ENCODE data around the gene USP16. TPM values are rescaled to one million over a fixed set of nuclear protein-coding genes. Genes with fewer than 3 reads are reported as not detected.
"Not testable (repeated sequence)": the region's sequence is repeated elsewhere in the genome, so short reads cannot be mapped to it uniquely, and the experiment has no call there.

USP16 gene
- total RNA-seq, 2 experiments from 2014 or later = 34.3 to 37.1 TPM

DNA sequence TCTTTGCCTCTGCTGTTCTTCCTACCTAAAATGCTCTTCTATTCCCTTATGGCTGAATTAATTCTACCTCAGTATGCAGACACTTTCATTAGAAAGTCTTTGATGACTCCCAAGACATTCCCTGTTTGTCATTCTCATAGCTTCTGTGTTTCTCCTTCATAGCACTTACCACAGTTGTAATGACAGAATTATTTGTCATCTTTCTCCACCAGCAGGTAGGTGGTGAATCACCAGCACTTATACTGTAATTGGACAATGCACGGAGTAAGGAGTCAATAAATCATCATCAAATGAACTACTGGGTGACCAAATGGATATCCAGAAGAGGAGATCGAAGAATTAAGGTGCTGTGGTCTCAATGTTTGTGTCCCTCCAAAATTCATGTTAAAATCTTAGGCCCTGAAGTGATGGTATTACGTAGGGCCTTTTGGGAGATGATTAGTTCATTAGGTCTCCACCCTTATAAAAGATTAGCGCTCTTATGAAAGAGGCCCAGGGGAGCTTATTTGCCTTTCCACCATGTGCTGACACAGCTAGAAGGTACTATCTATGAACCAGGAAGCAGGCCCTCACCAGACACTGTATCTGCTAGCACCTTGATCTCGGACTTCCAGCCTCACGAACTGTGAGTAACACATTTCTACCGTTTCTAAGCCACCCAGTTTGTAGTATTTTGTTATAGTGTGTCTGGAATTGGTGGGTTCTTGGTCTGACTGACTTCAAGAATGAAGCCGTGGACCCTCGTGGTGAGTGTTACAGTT lies 51.4 kb downstream of the USP16 start:
- no peaks in the 10 kb centered on the region for H3K9me3 Mint-ChIP-seq
- no peak overlapping the region for H3K4me3 Mint-ChIP-seq
- CTCF ChIA-PET = interaction anchor here (1.0 to 1.5 kb wide), 2 partner anchors 83 to 121 kb away, joined by 4 read pairs; partner anchors contain the start of gene LTN1
- H3K27ac Mint-ChIP-seq = peak overlapping the region; percentile 90
- H3K27me3 Mint-ChIP-seq = no peaks in the 10 kb centered on the region
- POLR2A ChIA-PET = interaction anchor here (2.3 to 7.7 kb wide), 5 partner anchors 51 to 224 kb away, joined by 14 to 69 read pairs (median 32); partner anchors contain the start of genes BACH1, RWDD2B and USP16
- peaks cover 33% of the 10 kb centered on the region for H3K36me3 Mint-ChIP-seq (ENCODE audit: low read depth)
- no peak for DNase-seq
- peaks cover 72% of the 10 kb centered on the region for H3K4me1 Mint-ChIP-seq

DNA sequence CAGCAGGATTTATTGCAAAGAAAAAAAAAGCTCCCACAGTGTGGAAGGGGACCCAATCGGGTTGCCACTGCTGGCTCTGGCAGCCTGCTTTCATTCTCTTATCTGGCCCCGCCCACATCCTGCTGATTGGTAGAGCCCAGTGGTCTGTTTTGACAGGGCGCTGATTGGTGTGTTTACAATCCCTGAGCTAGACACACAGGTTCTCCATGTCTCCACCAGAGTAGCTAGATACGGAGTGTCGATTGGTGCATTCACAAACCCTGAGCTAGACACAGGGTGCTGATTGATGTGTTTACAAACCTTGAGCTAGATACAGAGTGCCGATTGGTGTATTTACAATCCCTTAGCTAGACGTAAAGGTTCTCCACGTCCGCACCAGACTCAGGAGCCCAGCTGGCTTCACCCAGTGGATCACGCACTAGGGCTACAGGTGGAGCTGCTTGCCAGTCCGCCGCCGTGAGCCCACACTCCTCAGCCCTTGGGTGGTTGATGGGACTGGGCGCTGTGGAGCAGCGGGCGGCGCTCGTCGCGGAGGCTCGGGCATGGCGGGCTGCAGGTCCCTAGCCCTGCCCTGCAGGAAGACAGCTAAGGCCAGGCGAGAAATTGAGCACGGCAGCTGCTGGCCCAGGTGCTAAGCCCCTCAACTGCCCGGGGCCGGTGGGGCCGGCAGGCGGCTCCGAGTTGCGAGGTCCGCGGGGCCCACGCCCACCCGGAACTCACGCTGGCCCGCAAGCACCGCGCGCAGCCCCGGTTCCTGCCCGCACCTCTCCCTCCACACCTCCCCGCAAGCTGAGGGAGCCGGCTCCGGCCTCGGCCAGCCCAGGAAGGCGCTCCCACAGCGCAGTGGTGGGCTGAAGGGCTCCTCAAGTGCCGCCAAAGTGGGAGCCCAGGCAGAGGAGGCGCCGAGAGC lies 52.5 kb downstream of the USP16 start:
- Mint-ChIP-seq H3K4me3 (peak overlapping the region; percentile 81), H3K36me3 (ENCODE audit: low read depth) (peaks cover 26% of the 10 kb centered on the region), H3K27ac (peak overlapping the region; percentile 94), H3K4me1 (peaks cover 67% of the 10 kb centered on the region)
- not testable (repeated sequence) for H3K27me3 Mint-ChIP-seq, H3K9me3 Mint-ChIP-seq
- peak; percentile 86 for DNase-seq
- POLR2A ChIA-PET = interaction anchor here (0.8 to 7.7 kb wide), 6 partner anchors 11 to 223 kb away, joined by 4 to 69 read pairs (median 14); partner anchors contain the start of genes BACH1, LTN1, RWDD2B and USP16
- CTCF ChIA-PET = interaction anchor here (0.7 to 1.5 kb wide), 5 partner anchors 84 to 299 kb away, joined by 3 to 4 read pairs (median 3); partner anchors contain the start of gene LTN1

DNA sequence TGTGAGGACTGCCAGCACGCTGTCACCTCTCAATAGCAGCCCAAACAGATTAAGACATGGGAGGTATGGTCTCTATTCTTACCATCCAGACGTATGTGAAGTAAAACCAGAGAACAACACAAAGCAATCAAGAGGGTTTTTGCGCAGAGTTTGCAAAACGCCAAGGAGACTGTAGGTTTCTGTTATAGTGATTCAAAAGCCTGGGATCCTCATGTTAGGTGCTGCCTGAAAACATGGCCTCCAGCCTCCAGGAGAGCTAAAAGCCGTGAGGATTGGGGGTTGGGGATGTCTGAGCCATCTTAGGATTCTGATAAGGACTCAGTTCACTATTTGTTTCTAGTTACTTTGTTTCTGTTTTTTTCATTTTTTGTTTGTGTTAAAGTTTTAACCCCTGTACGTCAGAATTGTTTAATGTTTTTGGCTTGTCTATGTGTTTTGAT lies 53.2 kb downstream of the USP16 start:
- H3K4me3 Mint-ChIP-seq = peak overlapping the region; percentile 81
- CTCF ChIA-PET = interaction anchor here (0.6 to 1.2 kb wide), 4 partner anchors 19 to 294 kb away, joined by 3 to 5 read pairs (median 3); partner anchors contain the start of gene USP16
- no peaks in the 10 kb centered on the region for H3K27me3 Mint-ChIP-seq
- POLR2A ChIA-PET = interaction anchor here (1.0 to 7.7 kb wide), 7 partner anchors 10 to 222 kb away, joined by 3 to 69 read pairs (median 14); partner anchors contain the start of genes BACH1, LTN1, RWDD2B and USP16
- peaks cover 23% of the 10 kb centered on the region for H3K36me3 Mint-ChIP-seq (ENCODE audit: low read depth)
- H3K9me3 Mint-ChIP-seq = no peaks in the 10 kb centered on the region
- DNase-seq = peak; percentile 38
- H3K4me1 Mint-ChIP-seq = peaks cover 64% of the 10 kb centered on the region
- H3K27ac Mint-ChIP-seq = peak overlapping the region; percentile 94

- Mint-ChIP-seq H3K4me1 (peaks cover 56% of the 10 kb centered on the region), H3K9me3 (no peaks in the 10 kb centered on the region), H3K36me3 (ENCODE audit: low read depth) (peaks cover 18% of the 10 kb centered on the region), H3K27me3 (no peaks in the 10 kb centered on the region), H3K27ac (peak overlapping the region; percentile 82), H3K4me3 (peak overlapping the region; percentile 21)
- POLR2A ChIA-PET = interaction anchor here (0.6 to 7.7 kb wide), 9 partner anchors 11 to 220 kb away, joined by 3 to 69 read pairs (median 4); partner anchors contain the start of genes BACH1, LTN1, RWDD2B and USP16
- peak; percentile 42 for DNase-seq
- CTCF ChIA-PET = interaction anchor here (0.5 to 2.6 kb wide), 4 partner anchors 9 to 298 kb away, joined by 3 to 16 read pairs (median 4); no protein-coding TSS in a partner anchor
Measured at GRCh38 chr21:29078869-29079767, 54.6 kb downstream of the USP16 start.

- POLR2A ChIA-PET = interaction anchor here (1.1 to 7.7 kb wide), 3 partner anchors 9 to 219 kb away, joined by 3 to 69 read pairs (median 4); partner anchors contain the start of genes BACH1 and RWDD2B
- Mint-ChIP-seq H3K4me3 (no peak overlapping the region), H3K27me3 (no peaks in the 10 kb centered on the region), H3K4me1 (peaks cover 50% of the 10 kb centered on the region), H3K36me3 (ENCODE audit: low read depth) (peaks cover 18% of the 10 kb centered on the region), H3K9me3 (no peaks in the 10 kb centered on the region), H3K27ac (peak overlapping the region; percentile 82)
- DNase-seq = no peak
- CTCF ChIA-PET = interaction anchor here (0.6 to 2.6 kb wide), 3 partner anchors 8 to 296 kb away, joined by 3 to 16 read pairs (median 5); partner anchors contain the start of gene RWDD2B
Measured at GRCh38 chr21:29080454-29080941, 56.0 kb downstream of the USP16 start.

DNA sequence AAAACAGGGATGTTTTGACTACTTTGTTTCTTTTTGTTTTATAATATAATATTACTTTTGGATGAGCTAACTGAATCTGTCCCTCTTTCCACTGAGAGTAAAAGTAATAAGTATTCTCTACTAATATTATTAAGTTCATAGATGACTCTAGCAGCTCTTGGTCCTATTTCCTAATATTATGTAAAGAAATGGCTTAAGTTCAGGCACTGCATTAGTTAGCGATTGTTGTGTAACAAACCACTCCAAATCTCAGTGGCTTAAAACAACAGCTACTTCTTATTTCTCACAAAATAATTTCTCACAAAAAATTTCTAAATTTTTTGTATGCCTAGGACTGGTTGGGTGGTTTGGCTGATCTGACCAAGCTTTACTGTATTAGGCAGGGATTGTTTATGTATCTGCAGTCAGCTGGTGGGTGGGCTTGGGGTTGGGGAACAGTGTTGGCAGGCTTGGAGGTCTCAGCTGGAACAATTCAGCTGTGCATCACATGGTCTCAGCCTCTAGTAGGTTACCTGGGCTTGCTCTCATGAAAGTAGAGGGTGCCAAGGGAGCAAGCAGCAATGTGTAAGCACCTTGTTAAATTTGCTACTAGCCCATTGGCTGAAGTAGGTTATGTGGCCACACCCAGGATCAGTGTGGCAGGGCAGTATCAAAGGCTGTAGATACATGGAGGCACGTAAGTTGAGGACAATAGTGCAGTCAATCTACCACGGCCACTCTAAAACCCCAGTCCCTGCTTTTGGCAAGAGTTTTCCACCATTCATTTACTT lies 57.8 kb downstream of the USP16 start:
- H3K27me3 Mint-ChIP-seq = no peaks in the 10 kb centered on the region
- H3K27ac Mint-ChIP-seq = no peak overlapping the region
- no peak overlapping the region for H3K4me3 Mint-ChIP-seq
- H3K9me3 Mint-ChIP-seq = no peaks in the 10 kb centered on the region
- H3K4me1 Mint-ChIP-seq = peaks cover 36% of the 10 kb centered on the region
- H3K36me3 Mint-ChIP-seq (ENCODE audit: low read depth) = peaks cover 25% of the 10 kb centered on the region
- ChIA-PET POLR2A (interaction anchor here (0.9 to 7.7 kb wide), 2 partner anchors 9 to 217 kb away, joined by 4 to 69 read pairs; partner anchors contain the start of genes BACH1 and CCT8), CTCF (interaction anchor here (0.9 to 1.2 kb wide), 4 partner anchors 9 to 294 kb away, joined by 3 to 5 read pairs (median 4); no protein-coding TSS in a partner anchor)
- DNase-seq = no peak

DNA sequence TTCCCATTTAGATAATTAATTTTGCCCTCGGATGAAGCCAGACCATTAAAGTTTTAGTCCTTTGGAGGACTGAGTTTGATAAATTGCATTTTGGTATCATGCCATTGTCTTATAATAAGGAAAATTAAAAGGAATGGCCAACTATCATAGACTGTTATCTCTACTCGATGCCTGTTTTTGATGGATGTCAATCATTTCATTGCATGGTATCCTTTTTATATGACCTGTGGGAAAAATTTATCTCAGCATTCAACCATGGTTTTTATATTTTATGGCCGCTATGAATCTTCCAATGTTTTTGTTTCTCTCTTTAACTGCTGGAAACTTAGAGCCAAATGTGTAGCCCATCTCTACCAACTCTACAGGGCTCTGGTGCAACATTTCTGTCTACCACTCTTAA lies 58.8 kb downstream of the USP16 start:
- Mint-ChIP-seq H3K4me1 (peaks cover 31% of the 10 kb centered on the region), H3K4me3 (no peak overlapping the region)
- CTCF ChIA-PET = interaction anchor here (0.9 kb wide), 1 partner anchor 293 kb away, joined by 3 read pairs; no protein-coding TSS in a partner anchor

GRCh38 chr21:29084372-29084771 lies 59.9 kb downstream of the USP16 start:
- Mint-ChIP-seq H3K27me3 (no peaks in the 10 kb centered on the region), H3K27ac (no peak overlapping the region), H3K9me3 (no peaks in the 10 kb centered on the region), H3K4me3 (no peak overlapping the region), H3K36me3 (ENCODE audit: low read depth) (peaks cover 22% of the 10 kb centered on the region), H3K4me1 (peaks cover 20% of the 10 kb centered on the region)
- ChIA-PET POLR2A (no interaction called here), CTCF (no interaction called here)
- no peak for DNase-seq

More for the DNA sequence above, 58.8 kb downstream of the USP16 start:
- Mint-ChIP-seq H3K9me3 (no peaks in the 10 kb centered on the region), H3K27me3 (no peaks in the 10 kb centered on the region), H3K36me3 (ENCODE audit: low read depth) (peaks cover 25% of the 10 kb centered on the region), H3K27ac (no peak overlapping the region)
- POLR2A ChIA-PET = no interaction called here
- DNase-seq = no peak

DNA sequence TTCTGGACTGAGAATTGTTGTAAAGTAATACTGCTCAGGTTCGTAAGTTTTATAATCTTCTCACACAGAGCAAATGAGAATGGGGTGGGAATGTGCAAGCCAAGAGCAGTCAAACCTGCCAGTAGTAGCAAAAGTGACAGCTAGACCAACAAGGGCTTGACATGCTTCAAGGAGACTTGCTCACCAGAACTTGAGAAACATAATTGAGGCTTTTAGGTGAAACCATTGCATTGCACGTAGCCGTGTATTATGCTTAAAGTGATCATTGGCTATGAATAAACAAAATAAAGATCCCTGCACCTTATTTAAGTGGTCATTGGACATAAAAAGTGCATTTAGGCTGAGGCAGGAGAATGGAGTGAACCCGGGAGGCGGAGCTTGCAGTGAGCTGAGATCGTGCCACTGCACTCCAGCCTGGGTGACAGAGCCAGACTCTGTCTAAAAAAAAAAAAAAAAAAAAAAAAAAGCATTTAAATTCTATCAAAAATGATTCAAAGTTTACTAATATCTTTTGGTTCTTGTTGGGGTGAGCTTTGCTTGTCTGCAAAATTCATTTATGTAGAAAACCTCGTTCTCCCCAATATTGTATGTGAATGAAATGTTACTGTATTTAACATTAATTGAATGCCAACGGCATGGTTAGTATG lies 60.8 kb downstream of the USP16 start:
- ChIA-PET POLR2A (no interaction called here), CTCF (interaction anchor here (0.7 to 1.4 kb wide), 2 partner anchors 12 to 263 kb away, joined by 3 to 4 read pairs; partner anchors contain the start of gene CCT8)
- no peaks in the 10 kb centered on the region for H3K9me3 Mint-ChIP-seq

GRCh38 chr21:29091033-29091432 lies 66.6 kb downstream of the USP16 start:
- ChIA-PET POLR2A (no interaction called here), CTCF (interaction anchor here (0.9 to 2.8 kb wide), 5 partner anchors 9 to 280 kb away, joined by 3 to 11 read pairs (median 8); no protein-coding TSS in a partner anchor)
- Mint-ChIP-seq H3K27ac (no peak overlapping the region), H3K9me3 (no peaks in the 10 kb centered on the region), H3K36me3 (ENCODE audit: low read depth) (peaks cover 21% of the 10 kb centered on the region), H3K4me1 (peaks cover 17% of the 10 kb centered on the region), H3K4me3 (no peak overlapping the region), H3K27me3 (peaks cover 3% of the 10 kb centered on the region)
- DNase-seq = no peak

More for the DNA sequence above, 60.8 kb downstream of the USP16 start:
- peaks cover 13% of the 10 kb centered on the region for H3K4me1 Mint-ChIP-seq
- no peak for DNase-seq
- no peak overlapping the region for H3K4me3 Mint-ChIP-seq
- H3K27me3 Mint-ChIP-seq = no peaks in the 10 kb centered on the region
- peaks cover 16% of the 10 kb centered on the region for H3K36me3 Mint-ChIP-seq (ENCODE audit: low read depth)
- H3K27ac Mint-ChIP-seq = no peak overlapping the region
